Breast epithelium (tissue), 3 donors: ENCODE data around the gene PTPRS.

Experiments
- CTCF ChIP-seq, 3 donors: fragments of 450-650 bp; IDR thresholded peaks; one replicate each; pipeline ENCODE4 v1.5.1; 2016 to 2017; ENCODE audit warnings: antibody characterized with exemption in 3 of 3, mild to moderate bottlenecking in 3 of 3, moderate library complexity in 3 of 3
- POLR2A ChIP-seq: fragments of 450-650 bp; IDR thresholded peaks from one replicate; pipeline ENCODE4 v1.6.1; 2016; ENCODE audit warnings: antibody characterized with exemption, mild to moderate bottlenecking, moderate library complexity

GRCh38 chr19:5313307-5313706 is 27.3 kb downstream of the PTPRS start:
- TF ChIP-seq POLR2A: no peak
- no peak for TF ChIP-seq CTCF (IDR thresholded peaks at IDR 0.05)
